HG03460 (cell line): ENCODE results near the gene FAIM2.

Experiments
- ATAC-seq: cut with Tn5 transposase; IDR thresholded peaks from one replicate; pipeline ENCODE4 v1.9.1; 2021; ENCODE audit not compliant: unreplicated experiment

FAIM2 gene

GRCh38 chr12:49920915-49921286 lies 17.2 kb upstream of the FAIM2 start:
- ATAC-seq: no peak

GRCh38 chr12:49920241-49920914 lies 16.7 kb upstream of the FAIM2 start:
- ATAC-seq: no peak

GRCh38 chr12:49917788-49918173 lies 14.1 kb upstream of the FAIM2 start:
- no peak for ATAC-seq

GRCh38 chr12:49917166-49917787 lies 13.6 kb upstream of the FAIM2 start:
- no peak for ATAC-seq

- no peak for ATAC-seq
Observed at GRCh38 chr12:49916129-49916919, 12.6 kb upstream of the FAIM2 start.

- ATAC-seq: no peak
Observed at GRCh38 chr12:49912345-49913255, 8.9 kb upstream of the FAIM2 start.

- no peak for ATAC-seq
Observed at GRCh38 chr12:49911213-49911605, 7.5 kb upstream of the FAIM2 start.

- no peak for ATAC-seq
Observed at GRCh38 chr12:49910331-49911212, 6.9 kb upstream of the FAIM2 start.

GRCh38 chr12:49909826-49910225 lies 6.1 kb upstream of the FAIM2 start:
- no peak for ATAC-seq

GRCh38 chr12:49909356-49909755 lies 5.7 kb upstream of the FAIM2 start:
- no peak for ATAC-seq

- ATAC-seq: no peak
Observed at GRCh38 chr12:49907352-49907751, 3.7 kb upstream of the FAIM2 start.

- no peak for ATAC-seq
Observed at GRCh38 chr12:49905718-49906314, 2.1 kb upstream of the FAIM2 start.

- ATAC-seq: no peak
Observed at GRCh38 chr12:49904601-49905000, 901 bp upstream of the FAIM2 start.

- no peak for ATAC-seq
Observed at GRCh38 chr12:49903351-49903699, 375 bp downstream of the FAIM2 start.

- no peak for ATAC-seq
Observed at GRCh38 chr12:49902399-49903350, 1.0 kb downstream of the FAIM2 start.

- ATAC-seq: no peak
Observed at GRCh38 chr12:49901986-49902385, 1.7 kb downstream of the FAIM2 start.

GRCh38 chr12:49901026-49901425 lies 2.7 kb downstream of the FAIM2 start:
- no peak for ATAC-seq

- ATAC-seq: no peak
Observed at GRCh38 chr12:49900371-49900770, 3.3 kb downstream of the FAIM2 start.

GRCh38 chr12:49899921-49900320 lies 3.8 kb downstream of the FAIM2 start:
- no peak for ATAC-seq
